Sigmoid colon (tissue), 7 donors: ENCODE data around the gene CARS1. TPM values are rescaled to one million over a fixed set of nuclear protein-coding genes. Genes with fewer than 3 reads are reported as not detected.

ENCODE experiments used
- DNase-seq: peaks from one replicate; pipeline ENCODE4 v3.0.0-alpha.2; 2019
- H3K27ac ChIP-seq, 4 donors: fragments of 200-600 bp; sonication (generic); one replicate each; pipeline ENCODE4 v1.5.1; 2016 to 2019; ENCODE audit warnings: mild to moderate bottlenecking in 1 of 4
- H3K27me3 ChIP-seq, 3 donors: fragments of 200-600 bp; sonication (generic); one replicate each; pipeline ENCODE4 v1.5.1; 2019; ENCODE audit warnings: mild to moderate bottlenecking in 1 of 3
- H3K36me3 ChIP-seq, 4 donors: fragments of 200-600 bp; sonication (generic); one replicate each; pipeline ENCODE4 v1.5.1; 2016 to 2019
- H3K4me1 ChIP-seq, 4 donors: fragments of 200-600 bp; sonication (generic); one replicate each; pipeline ENCODE4 v1.5.1; 2017 to 2019
- H3K4me3 ChIP-seq, 4 donors: fragments of 200-600 bp; sonication (generic); one replicate each; pipeline ENCODE4 v1.5.1; 2017 to 2019; ENCODE audit warnings: mild to moderate bottlenecking in 2 of 4, moderate library complexity in 1 of 4
- H3K9me3 ChIP-seq, 4 donors: fragments of 200-600 bp in 3 of 4; sonication (generic) in 3 of 4; one replicate each; pipeline versions ENCODE4 v1.5.1 to v1.6.1; 2013 to 2019
- EP300 ChIP-seq, 4 donors: sonication (generic); formaldehyde crosslinking; IDR thresholded peaks; one replicate each; pipeline ENCODE4 v1.6.1; 2017; ENCODE audit warnings: antibody characterized with exemption in 4 of 4
- POLR2A ChIP-seq, 2 donors: fragments of 450-650 bp; IDR thresholded peaks; one replicate each; pipeline ENCODE4 v1.6.1; 2016; ENCODE audit warnings: antibody characterized with exemption in 2 of 2, mild to moderate bottlenecking in 2 of 2, moderate library complexity in 2 of 2
- POLR2AphosphoS5 ChIP-seq, 4 donors: sonication (generic); formaldehyde crosslinking; IDR thresholded peaks; one replicate each; pipeline ENCODE4 v1.6.1; 2017; ENCODE audit warnings: antibody characterized with exemption in 4 of 4
- WGBS, 2 donors: extraction: QIAGEN DNeasy Blood & Tissue Kit; methylation state at CpG; one replicate each; pipeline ENCODE4 v1.1.7; 2013; 5-methylcytosine and 5-hydroxymethylcytosine counted together
- intact Hi-C: fragments of 100-400 bp; cut with DNase I; formaldehyde crosslinking; loops from one replicate; pipeline ENCODE4 v1.15.1; 2023
- polyA plus RNA-seq, 3 donors: library from polyadenylated mRNA; stranded (reverse); fragments of 200-250 nt; gene quantifications; one replicate each; pipeline ENCODE4 v1.2.3, GENCODE V29; 2013
- total RNA-seq, 4 donors: library from RNA; depleted of rRNA; stranded (reverse); fragments of >200 nt; gene quantifications; one replicate each; pipeline ENCODE4 v1.1.0, GENCODE V29; 2016
- TF ChIP-seq, protein P1 (sequence below), 4 experiments: fragments of 450-650 bp in 3 of 4; fragments of 200-600 bp in 1 of 4; IDR thresholded peaks; one replicate each; pipeline ENCODE4 v1.5.1; 2016 to 2019; ENCODE audit warnings: antibody characterized with exemption in 4 of 4, mild to moderate bottlenecking in 3 of 4, moderate library complexity in 2 of 4
- donor health status: healthy with polysubstance abuse.
- donor health status: Bipolar disorder and iron deficiency.
- donor health status: healthy.

Gene CARS1
- total and polyA plus RNA-seq, 7 donors, result 21.0 to 57.1 (median 35.9) TPM

DNA sequence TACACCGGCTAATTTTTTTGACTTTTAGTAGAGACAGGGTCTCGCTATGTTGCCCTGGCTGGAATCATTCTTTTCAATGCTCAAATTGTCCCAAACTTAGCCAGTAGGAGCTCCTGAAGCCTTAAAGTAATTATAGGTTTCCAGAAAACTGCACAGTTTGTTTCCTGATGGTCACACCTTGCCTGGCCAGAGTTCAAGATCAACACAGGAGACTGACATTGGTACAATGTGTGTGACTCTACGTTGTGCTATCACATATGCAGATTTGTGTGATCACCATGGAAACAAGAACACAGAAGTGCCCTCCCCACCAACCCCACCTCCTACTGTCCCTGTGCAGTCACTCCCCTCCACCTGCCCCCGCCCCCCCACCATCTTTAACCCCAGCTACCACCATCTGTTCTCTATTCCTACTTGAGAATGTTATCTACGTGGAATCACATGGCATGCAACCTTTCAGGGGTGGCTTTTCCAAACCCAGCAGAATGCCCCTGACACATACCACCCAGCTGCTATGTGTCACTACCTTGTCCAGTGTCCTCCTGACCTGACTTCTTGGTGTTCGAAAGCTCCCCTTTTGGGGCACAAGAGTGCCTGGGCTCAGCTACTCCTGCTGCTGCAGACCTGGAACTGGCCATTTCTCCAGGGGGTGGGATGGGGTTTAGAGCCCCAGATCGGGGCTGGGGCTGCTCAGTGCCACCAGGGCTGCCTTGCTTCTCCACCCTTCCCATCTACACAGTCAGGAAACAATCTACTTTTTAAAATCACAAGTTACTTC is 59.0 kb downstream of the CARS1 start:
- H3K27ac ChIP-seq, result no peak overlapping the region
- H3K36me3 ChIP-seq, result peaks cover 5 to 17% (median 9%) of the 10 kb centered on the region in 4 donors
- H3K9me3 ChIP-seq, result no peaks in the 10 kb centered on the region
- WGBS, 2 donors, result 48 to 79% methylated on average over 6 to 7 of the region's 7 CpGs
- TF ChIP-seq POLR2AphosphoS5 (IDR thresholded peaks at IDR 0.05), result no peak
- TF ChIP-seq, protein P1, sequence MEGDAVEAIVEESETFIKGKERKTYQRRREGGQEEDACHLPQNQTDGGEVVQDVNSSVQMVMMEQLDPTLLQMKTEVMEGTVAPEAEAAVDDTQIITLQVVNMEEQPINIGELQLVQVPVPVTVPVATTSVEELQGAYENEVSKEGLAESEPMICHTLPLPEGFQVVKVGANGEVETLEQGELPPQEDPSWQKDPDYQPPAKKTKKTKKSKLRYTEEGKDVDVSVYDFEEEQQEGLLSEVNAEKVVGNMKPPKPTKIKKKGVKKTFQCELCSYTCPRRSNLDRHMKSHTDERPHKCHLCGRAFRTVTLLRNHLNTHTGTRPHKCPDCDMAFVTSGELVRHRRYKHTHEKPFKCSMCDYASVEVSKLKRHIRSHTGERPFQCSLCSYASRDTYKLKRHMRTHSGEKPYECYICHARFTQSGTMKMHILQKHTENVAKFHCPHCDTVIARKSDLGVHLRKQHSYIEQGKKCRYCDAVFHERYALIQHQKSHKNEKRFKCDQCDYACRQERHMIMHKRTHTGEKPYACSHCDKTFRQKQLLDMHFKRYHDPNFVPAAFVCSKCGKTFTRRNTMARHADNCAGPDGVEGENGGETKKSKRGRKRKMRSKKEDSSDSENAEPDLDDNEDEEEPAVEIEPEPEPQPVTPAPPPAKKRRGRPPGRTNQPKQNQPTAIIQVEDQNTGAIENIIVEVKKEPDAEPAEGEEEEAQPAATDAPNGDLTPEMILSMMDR (IDR thresholded peaks at IDR 0.05), result no peak
- TF ChIP-seq POLR2A (IDR thresholded peaks at IDR 0.05), result no peak
- intact Hi-C loops, result no loop called here
- peak; percentile 33 for DNase-seq
- peaks cover 0 to 29% (median 24%) of the 10 kb centered on the region in 4 donors for H3K4me1 ChIP-seq
- no peak overlapping the region for H3K4me3 ChIP-seq
- H3K27me3 ChIP-seq, result no peaks in the 10 kb centered on the region

DNA sequence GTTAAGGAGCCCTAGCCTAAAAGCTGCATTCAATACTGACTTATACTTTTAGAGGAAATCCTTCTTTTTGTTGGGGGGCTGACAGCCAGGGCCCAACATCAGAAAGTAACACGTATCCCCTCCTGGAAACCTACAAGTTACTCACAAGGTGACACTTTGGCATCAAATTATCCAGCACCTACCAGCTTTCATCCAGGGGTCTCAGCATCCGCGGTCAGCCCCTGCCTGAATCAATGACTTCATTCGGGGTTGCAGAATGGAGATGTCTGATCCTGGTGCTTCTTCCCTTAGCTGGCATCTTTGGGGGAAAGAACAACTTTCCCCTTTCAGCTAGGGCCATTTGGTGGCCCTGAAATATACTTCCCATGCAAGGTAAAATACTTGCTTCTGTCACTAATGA is 59.8 kb downstream of the CARS1 start:
- intact Hi-C loops, result no loop called here
- Histone ChIP-seq H3K27ac (no peak overlapping the region), H3K9me3 (no peaks in the 10 kb centered on the region), H3K4me1 (peaks cover 0 to 33% (median 30%) of the 10 kb centered on the region in 4 donors), H3K36me3 (peaks cover 0 to 9% (median 4%) of the 10 kb centered on the region in 4 donors), H3K4me3 (no peak overlapping the region), H3K27me3 (no peaks in the 10 kb centered on the region)
- 91 to 92% methylated on average over 4 of the region's 4 CpGs for WGBS, 2 donors
- DNase-seq, result peak; percentile 10
- TF ChIP-seq, protein P1 (IDR thresholded peaks at IDR 0.05), result no peak
- TF ChIP-seq POLR2A (IDR thresholded peaks at IDR 0.05), result no peak
- no peak for TF ChIP-seq POLR2AphosphoS5 (IDR thresholded peaks at IDR 0.05)
- TF ChIP-seq EP300 (IDR thresholded peaks at IDR 0.05), result no peak

DNA sequence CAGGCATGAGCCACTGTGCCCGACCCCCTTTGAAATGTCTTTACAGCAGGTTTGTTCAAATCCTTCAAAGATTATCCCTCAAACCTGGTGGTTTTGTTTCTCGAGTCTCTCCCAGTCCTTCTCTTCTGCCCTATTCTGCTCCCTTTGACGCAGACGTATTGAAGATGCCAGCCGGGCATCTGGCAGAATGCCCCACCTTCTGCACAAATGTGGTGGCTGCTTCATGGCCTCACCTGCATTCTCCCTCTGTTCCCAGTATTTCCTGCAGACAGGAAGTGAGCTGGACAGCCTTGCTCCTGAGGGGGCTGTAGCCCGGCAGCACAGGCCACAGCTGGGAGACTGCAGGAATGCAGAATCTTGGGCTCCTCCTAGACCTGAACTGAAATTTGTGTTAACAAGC is 60.2 kb downstream of the CARS1 start:
- H3K36me3 ChIP-seq, result peaks cover 0 to 6% (median under 1%) of the 10 kb centered on the region in 4 donors
- H3K27ac ChIP-seq, result no peak overlapping the region
- no peaks in the 10 kb centered on the region for H3K9me3 ChIP-seq
- DNase-seq, result peak; percentile 42
- peaks cover 0 to 30% (median 29%) of the 10 kb centered on the region in 4 donors for H3K4me1 ChIP-seq
- 55 to 87% methylated on average over 6 of the region's 6 CpGs for WGBS, 2 donors
- intact Hi-C loops, result no loop called here
- TF ChIP-seq, protein P1 (IDR thresholded peaks at IDR 0.05), result no peak
- TF ChIP-seq POLR2A (IDR thresholded peaks at IDR 0.05) (no peak), POLR2AphosphoS5 (IDR thresholded peaks at IDR 0.05) (no peak), EP300 (IDR thresholded peaks at IDR 0.05) (no peak)
- no peak overlapping the region for H3K4me3 ChIP-seq
- H3K27me3 ChIP-seq, result no peaks in the 10 kb centered on the region

- no peak overlapping the region for H3K27ac ChIP-seq
- peaks cover 0 to 26% (median 21%) of the 10 kb centered on the region in 4 donors for H3K4me1 ChIP-seq
- TF ChIP-seq POLR2AphosphoS5 (IDR thresholded peaks at IDR 0.05) (no peak), EP300 (IDR thresholded peaks at IDR 0.05) (no peak), POLR2A (IDR thresholded peaks at IDR 0.05) (no peak)
- TF ChIP-seq, protein P1 (IDR thresholded peaks at IDR 0.05), result no peak
- H3K4me3 ChIP-seq, result no peak overlapping the region
- no peaks in the 10 kb centered on the region for H3K9me3 ChIP-seq
- H3K36me3 ChIP-seq, result no peaks in the 10 kb centered on the region
- no peaks in the 10 kb centered on the region for H3K27me3 ChIP-seq
- intact Hi-C loops, result no loop called here
- peak; percentile 40 for DNase-seq
- WGBS, 2 donors, result 91% methylated on average over 14 of the region's 14 CpGs
Measured at GRCh38 chr11:2995893-2996554, 61.2 kb downstream of the CARS1 start.
